CD4-positive, alpha-beta memory T cell (primary cell): ENCODE measurements around the gene ATP8A1. TPM values are rescaled to one million over a fixed set of nuclear protein-coding genes. Genes with fewer than 3 reads are reported as not detected.
A peak's percentile ranks its signal among the peaks of the same experiment; 100 is the strongest.

Source experiments
- CTCF ChIA-PET: fragments of 350-600 bp; sonication (Branson Sonifier 250); formaldehyde crosslinking; loops from one replicate; lab custom pipeline; 2021; ENCODE audit warnings: inconsistent platforms; ENCODE audit not compliant: partially characterized antibody; lab: Charles Lee
- POLR2A ChIA-PET: fragments of 350-600 bp; sonication (Branson Sonifier 250); formaldehyde crosslinking; loops from one replicate; lab custom pipeline; 2021; ENCODE audit not compliant: partially characterized antibody; lab: Charles Lee
- DNase-seq, 5 donors: peaks; one replicate each; pipeline versions ENCODE4 v3.0.0 to v3.0.0-alpha.2; 2020 to 2022; ENCODE audit warnings: mixed read lengths in 1 of 5
- H3K27ac ChIP-seq: one replicate; pipeline ENCODE4 v1.7.0; 2013; ENCODE audit warnings: low read depth, low read length
- H3K27me3 ChIP-seq: 2 replicates; pipeline ENCODE4 v1.7.0; 2013; ENCODE audit warnings: mild to moderate bottlenecking, low read length, moderate library complexity; ENCODE audit not compliant: insufficient read depth
- H3K36me3 ChIP-seq: 2 replicates; pipeline ENCODE4 v1.7.0; 2013; ENCODE audit warnings: mild to moderate bottlenecking, low read length, moderate library complexity; ENCODE audit not compliant: insufficient read depth
- H3K4me1 ChIP-seq: 2 replicates; pipeline ENCODE4 v1.7.0; 2013; ENCODE audit warnings: mild to moderate bottlenecking, low read length, moderate library complexity; ENCODE audit not compliant: insufficient read depth
- H3K4me3 ChIP-seq, 2 donors: one replicate each; pipeline ENCODE4 v1.7.0; 2013; ENCODE audit warnings: low read length in 2 of 2, mild to moderate bottlenecking in 1 of 2
- H3K9me3 ChIP-seq, 2 donors: one replicate each; pipeline ENCODE4 v1.7.0; 2013; ENCODE audit warnings: low read length in 2 of 2, control low read depth in 1 of 2; ENCODE audit not compliant: control insufficient read depth in 1 of 2
- H3K27ac Mint-ChIP-seq, 7 donors: one replicate each; pipeline ENCODE4 v1.8.0; 2020 to 2021; ENCODE audit warnings: mixed read lengths in 7 of 7, mild to moderate bottlenecking in 6 of 7, inconsistent platforms in 3 of 7, moderate library complexity in 3 of 7
- H3K27me3 Mint-ChIP-seq, 2 donors: one replicate each; pipeline ENCODE4 v1.8.0; 2020 to 2021; ENCODE audit warnings: mixed read lengths in 2 of 2
- H3K36me3 Mint-ChIP-seq, 2 donors: one replicate each; pipeline ENCODE4 v1.8.0; 2020 to 2021; ENCODE audit warnings: mixed read lengths in 2 of 2, inconsistent platforms in 1 of 2, mild to moderate bottlenecking in 1 of 2
- H3K4me1 Mint-ChIP-seq, 4 donors: one replicate each; pipeline ENCODE4 v1.8.0; 2020 to 2021; ENCODE audit warnings: mixed read lengths in 4 of 4, mild to moderate bottlenecking in 1 of 4
- H3K4me3 Mint-ChIP-seq, 8 donors: one replicate each; pipeline ENCODE4 v1.8.0; 2020 to 2021; ENCODE audit warnings: mixed read lengths in 8 of 8, mild to moderate bottlenecking in 7 of 8, moderate library complexity in 6 of 8, inconsistent platforms in 3 of 8
- H3K9me3 Mint-ChIP-seq, 8 donors: one replicate each; pipeline ENCODE4 v1.8.0; 2020 to 2021; ENCODE audit warnings: mixed read lengths in 8 of 8, mild to moderate bottlenecking in 5 of 8, inconsistent platforms in 3 of 8, moderate library complexity in 1 of 8
- intact Hi-C: fragments of 100-400 bp; cut with micrococcal nuclease; formaldehyde crosslinking; loops from one replicate; pipeline ENCODE4 v1.15.1; 2023
- polyA plus RNA-seq, 2 donors: library from polyadenylated mRNA; unstranded; fragments of 300-500 nt; fragmentation: Illumina TruSeq; gene quantifications; one replicate each; pipeline ENCODE4 v1.2.3, GENCODE V29; 2021
- total RNA-seq, 2 experiments: library from RNA; stranded (reverse); gene quantifications; one replicate each; pipeline ENCODE4 v1.2.3, GENCODE V29; 2021

ATP8A1 gene
- total and polyA plus RNA-seq, 4 experiments from 2014 or later, result 4.3 to 33.5 (median 17.7) TPM

DNA sequence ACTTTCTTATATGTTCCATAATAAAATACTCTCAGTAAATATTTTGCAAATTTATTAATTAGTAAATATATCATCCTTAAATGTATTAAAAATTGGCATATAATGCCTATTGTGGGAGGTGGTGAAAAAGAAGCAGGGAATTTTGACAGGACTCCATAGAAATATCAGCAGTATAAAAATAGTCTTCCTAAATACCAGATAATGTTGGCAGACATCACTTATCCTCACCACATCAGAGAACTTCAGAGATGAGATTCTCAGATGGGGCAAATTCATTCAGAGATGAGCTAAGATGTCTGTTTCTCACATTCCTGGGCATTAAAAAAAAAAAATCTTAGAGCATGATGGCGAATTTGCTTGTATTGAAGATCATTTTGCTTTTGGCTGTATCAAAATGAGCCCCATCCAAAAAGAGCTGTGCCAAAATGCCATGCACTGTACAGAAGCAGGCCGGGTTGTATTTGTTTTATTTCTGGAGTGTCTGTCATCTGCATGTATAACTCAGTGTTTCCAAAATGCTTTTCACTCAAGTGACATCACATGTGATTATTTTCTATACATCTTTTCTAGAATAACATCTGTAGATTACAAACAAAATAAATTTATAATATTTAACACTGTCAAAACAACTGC lies 41.7 kb downstream of the ATP8A1 start:
- Mint-ChIP-seq H3K4me3 (no peak overlapping the region), H3K27me3 (no peaks in the 10 kb centered on the region), H3K4me1 (peaks cover 0 to 14% (median 2%) of the 10 kb centered on the region in 4 donors), H3K9me3 (no peaks in the 10 kb centered on the region), H3K36me3 (peaks cover 49 to 65% of the 10 kb centered on the region in 2 donors), H3K27ac (no peak overlapping the region)
- no peaks in the 10 kb centered on the region for H3K9me3 ChIP-seq
- ChIA-PET POLR2A (interaction anchor here (0.6 to 1.1 kb wide), 2 partner anchors 22 to 68 kb away, joined by 3 read pairs; no protein-coding TSS in a partner anchor), CTCF (interaction anchor here (1.2 kb wide), 1 partner anchor 135 kb away, joined by 3 read pairs; no protein-coding TSS in a partner anchor)
- no peak overlapping the region for H3K4me3 ChIP-seq
- H3K27me3 ChIP-seq, result no peaks in the 10 kb centered on the region
- H3K27ac ChIP-seq, result no peak overlapping the region
- intact Hi-C loops, result no loop called here
- H3K4me1 ChIP-seq, result no peaks in the 10 kb centered on the region
- no peaks in the 10 kb centered on the region for H3K36me3 ChIP-seq
- DNase-seq, result no peak

DNA sequence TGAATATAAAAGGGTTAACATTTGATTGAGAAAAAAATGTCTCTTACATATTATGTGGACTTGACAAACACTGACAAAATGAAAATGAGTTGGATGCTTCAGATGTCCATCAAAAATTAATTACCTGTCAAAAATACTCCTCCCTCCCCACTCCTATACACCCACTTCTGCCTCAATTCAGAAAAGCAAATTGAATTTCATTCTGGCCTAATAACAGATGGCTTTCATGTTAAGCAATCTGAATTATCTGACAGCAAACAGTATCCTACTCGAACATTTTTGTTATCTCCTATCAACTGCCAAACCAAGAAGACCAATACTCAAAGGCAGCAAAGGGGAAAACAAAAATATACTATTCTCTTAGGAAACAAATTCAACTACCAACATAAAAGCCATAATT lies 44.0 kb downstream of the ATP8A1 start:
- Mint-ChIP-seq H3K36me3 (peaks cover 50 to 58% of the 10 kb centered on the region in 2 donors), H3K9me3 (no peaks in the 10 kb centered on the region), H3K27me3 (no peaks in the 10 kb centered on the region), H3K4me1 (peaks cover 0 to 16% (median 2%) of the 10 kb centered on the region in 4 donors), H3K4me3 (no peak overlapping the region), H3K27ac (no peak overlapping the region)
- no peak for DNase-seq
- no peaks in the 10 kb centered on the region for H3K9me3 ChIP-seq
- no peaks in the 10 kb centered on the region for H3K27me3 ChIP-seq
- ChIA-PET CTCF (no interaction called here), POLR2A (no interaction called here)
- no peak overlapping the region for H3K27ac ChIP-seq
- H3K4me1 ChIP-seq, result no peaks in the 10 kb centered on the region
- H3K36me3 ChIP-seq, result no peaks in the 10 kb centered on the region
- intact Hi-C loops, result no loop called here
- no peak overlapping the region for H3K4me3 ChIP-seq

- Histone ChIP-seq H3K27me3 (no peaks in the 10 kb centered on the region), H3K4me1 (no peaks in the 10 kb centered on the region), H3K36me3 (no peaks in the 10 kb centered on the region), H3K9me3 (no peaks in the 10 kb centered on the region), H3K4me3 (no peak overlapping the region), H3K27ac (no peak overlapping the region)
- Mint-ChIP-seq H3K36me3 (peaks cover 56 to 58% of the 10 kb centered on the region in 2 donors), H3K27me3 (no peaks in the 10 kb centered on the region), H3K27ac (peak overlapping the region in 1 of 7 donors; percentile 24), H3K4me1 (peaks cover 0 to 15% (median 2%) of the 10 kb centered on the region in 4 donors), H3K9me3 (no peaks in the 10 kb centered on the region), H3K4me3 (no peak overlapping the region)
- intact Hi-C loops, result no loop called here
- ChIA-PET CTCF (interaction anchor here (1.0 to 1.6 kb wide), 2 partner anchors 8 to 40 kb away, joined by 3 to 5 read pairs; no protein-coding TSS in a partner anchor), POLR2A (no interaction called here)
- DNase-seq, result no peak
Measured at GRCh38 chr4:42610941-42611340, 46.0 kb downstream of the ATP8A1 start.

GRCh38 chr4:42609051-42609450 lies 47.9 kb downstream of the ATP8A1 start:
- POLR2A ChIA-PET, result no interaction called here
- Mint-ChIP-seq H3K27me3 (no peaks in the 10 kb centered on the region), H3K9me3 (no peaks in the 10 kb centered on the region), H3K36me3 (peaks cover 52 to 54% of the 10 kb centered on the region in 2 donors), H3K4me3 (no peak overlapping the region), H3K27ac (no peak overlapping the region), H3K4me1 (peaks cover 0 to 20% (median 7%) of the 10 kb centered on the region in 4 donors)
- no peaks in the 10 kb centered on the region for H3K4me1 ChIP-seq
- H3K4me3 ChIP-seq, result no peak overlapping the region
- DNase-seq, result no peak
- H3K27me3 ChIP-seq, result no peaks in the 10 kb centered on the region
- H3K9me3 ChIP-seq, result no peaks in the 10 kb centered on the region
- H3K36me3 ChIP-seq, result no peaks in the 10 kb centered on the region
- no peak overlapping the region for H3K27ac ChIP-seq
- intact Hi-C loops, result no loop called here
- CTCF ChIA-PET, result no interaction called here

GRCh38 chr4:42608551-42608950 lies 48.4 kb downstream of the ATP8A1 start:
- intact Hi-C loops, result no loop called here
- H3K4me3 Mint-ChIP-seq, result no peak overlapping the region
- ChIA-PET POLR2A (no interaction called here), CTCF (no interaction called here)
- H3K27ac Mint-ChIP-seq, result no peak overlapping the region
- H3K9me3 Mint-ChIP-seq, result no peaks in the 10 kb centered on the region
- peaks cover 55 to 56% of the 10 kb centered on the region in 2 donors for H3K36me3 Mint-ChIP-seq
- H3K27me3 ChIP-seq, result no peaks in the 10 kb centered on the region
- H3K4me1 Mint-ChIP-seq, result peaks cover 0 to 24% (median 9%) of the 10 kb centered on the region in 4 donors
- no peak overlapping the region for H3K4me3 ChIP-seq
- H3K36me3 ChIP-seq, result no peaks in the 10 kb centered on the region
- no peak overlapping the region for H3K27ac ChIP-seq
- H3K9me3 ChIP-seq, result no peaks in the 10 kb centered on the region
- no peaks in the 10 kb centered on the region for H3K4me1 ChIP-seq
- no peak for DNase-seq
- H3K27me3 Mint-ChIP-seq, result no peaks in the 10 kb centered on the region

DNA sequence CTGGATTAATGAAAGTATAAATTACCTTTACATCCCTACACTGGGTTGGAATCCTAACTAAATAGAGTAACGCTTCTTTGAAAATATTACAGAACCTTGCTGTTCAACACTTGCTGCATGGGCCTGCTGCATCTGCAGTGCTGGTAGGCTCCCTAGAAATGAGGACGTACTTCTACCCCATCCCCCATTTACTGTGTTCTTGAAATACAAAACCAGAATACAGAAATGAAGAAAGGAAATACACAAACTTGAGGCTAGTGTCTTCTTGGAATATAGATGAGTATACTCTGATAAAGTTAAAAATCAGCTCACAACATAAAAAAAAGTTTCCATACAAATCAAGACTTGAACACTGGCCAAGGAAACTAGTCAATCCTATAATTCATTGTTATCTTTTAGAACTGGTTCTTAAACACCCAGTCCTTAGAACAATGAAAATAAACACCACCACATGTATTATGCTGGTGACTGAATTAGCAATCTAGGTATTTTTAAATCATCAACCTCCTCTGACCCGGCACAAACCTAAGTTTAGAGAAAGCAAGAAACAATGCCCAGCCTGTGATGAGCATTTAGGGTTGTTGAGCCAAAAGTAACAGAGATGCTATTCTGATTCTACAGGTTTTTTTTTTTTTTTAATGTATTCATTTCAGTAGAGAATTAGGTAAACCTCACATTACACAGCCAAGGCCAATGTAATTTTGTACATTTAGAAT lies 49.7 kb downstream of the ATP8A1 start:
- no peak for DNase-seq
- Mint-ChIP-seq H3K27me3 (no peaks in the 10 kb centered on the region), H3K4me1 (peaks cover 0 to 21% (median 9%) of the 10 kb centered on the region in 4 donors), H3K27ac (no peak overlapping the region), H3K4me3 (no peak overlapping the region), H3K36me3 (peaks cover 46 to 54% of the 10 kb centered on the region in 2 donors), H3K9me3 (no peaks in the 10 kb centered on the region)
- Histone ChIP-seq H3K4me3 (no peak overlapping the region), H3K36me3 (no peaks in the 10 kb centered on the region), H3K4me1 (no peaks in the 10 kb centered on the region), H3K27ac (no peak overlapping the region), H3K27me3 (no peaks in the 10 kb centered on the region), H3K9me3 (no peaks in the 10 kb centered on the region)
- ChIA-PET POLR2A (no interaction called here), CTCF (no interaction called here)
- intact Hi-C loops, result no loop called here

GRCh38 chr4:42605264-42605663 lies 51.6 kb downstream of the ATP8A1 start:
- intact Hi-C loops, result no loop called here
- no peak for DNase-seq
- CTCF ChIA-PET, result no interaction called here
- no peak overlapping the region for H3K27ac Mint-ChIP-seq
- Histone ChIP-seq H3K4me1 (no peaks in the 10 kb centered on the region), H3K36me3 (no peaks in the 10 kb centered on the region), H3K27ac (no peak overlapping the region), H3K27me3 (no peaks in the 10 kb centered on the region), H3K9me3 (no peaks in the 10 kb centered on the region), H3K4me3 (no peak overlapping the region)
- peaks cover 33 to 37% of the 10 kb centered on the region in 2 donors for H3K36me3 Mint-ChIP-seq
- H3K4me3 Mint-ChIP-seq, result peak overlapping the region in 1 of 8 donors; percentile 11
- POLR2A ChIA-PET, result no interaction called here
- no peaks in the 10 kb centered on the region for H3K27me3 Mint-ChIP-seq
- no peaks in the 10 kb centered on the region for H3K9me3 Mint-ChIP-seq
- peaks cover 0 to 18% (median 9%) of the 10 kb centered on the region in 4 donors for H3K4me1 Mint-ChIP-seq
